HCT116 (cell line): ENCODE results near the gene ASAP2.

Experiments used
- CBX3 ChIP-seq: IDR thresholded peaks from 2 replicates; pipeline ENCODE4 v1.6.1; 2012; ENCODE audit warnings: low read depth
- CEBPB ChIP-seq: IDR thresholded peaks from 2 replicates; pipeline ENCODE4 v1.6.1; 2012; ENCODE audit warnings: low read depth
- EGR1 ChIP-seq: IDR thresholded peaks from 2 replicates; pipeline ENCODE4 v1.6.1; 2012; ENCODE audit warnings: low read depth
- EZH2phosphoT487 ChIP-seq: fragments of 200-600 bp; IDR thresholded peaks from 2 replicates; pipeline ENCODE4 v1.6.1; 2018; ENCODE audit warnings: antibody characterized with exemption, borderline replicate concordance
- JUND ChIP-seq: IDR thresholded peaks from 2 replicates; pipeline ENCODE4 v1.6.1; 2012
- POLR2A ChIP-seq: IDR thresholded peaks from 2 replicates; pipeline ENCODE4 v1.7.0; 2011; ENCODE audit warnings: borderline replicate concordance; ENCODE audit not compliant: insufficient read depth, insufficient read length; ENCODE audit errors: extremely low read depth
- POLR2AphosphoS5 ChIP-seq: IDR thresholded peaks from 2 replicates; pipeline ENCODE4 v1.6.1; 2011; ENCODE audit warnings: mild to moderate bottlenecking, low read depth, low read length, moderate library complexity
- SP1 ChIP-seq: IDR thresholded peaks from 2 replicates; pipeline ENCODE4 v1.6.1; 2012; ENCODE audit warnings: low read depth
- TCF7L2 ChIP-seq: IDR thresholded peaks from 2 replicates; pipeline ENCODE4 v1.7.0; 2011; ENCODE audit warnings: borderline replicate concordance, inconsistent platforms; ENCODE audit not compliant: insufficient read depth, insufficient read length; ENCODE audit errors: extremely low read depth
- YY1 ChIP-seq: IDR thresholded peaks from 2 replicates; pipeline ENCODE4 v1.6.1; 2011; ENCODE audit warnings: low read length, low read depth, moderate library complexity, mild to moderate bottlenecking; ENCODE audit not compliant: insufficient replicate concordance; ENCODE audit errors: extremely low read depth
- TF ChIP-seq, protein P1 (sequence below), 3 experiments: fragments of 200-600 bp in 1 of 3; sonication (generic) in 1 of 3; IDR thresholded peaks in 2 of 3; conservative IDR thresholded peaks in 1 of 3; 2 replicates each; pipeline ENCODE4 v1.5.1; 2012 to 2017; ENCODE audit warnings: low read depth in 2 of 3, low read length in 2 of 3, antibody characterized with exemption in 1 of 3, borderline replicate concordance in 1 of 3, control low read depth in 1 of 3, mild to moderate bottlenecking in 1 of 3, mixed read lengths in 1 of 3, mixed run types in 1 of 3, moderate library complexity in 1 of 3; ENCODE audit not compliant: insufficient read depth in 1 of 3
- TF ChIP-seq, protein P2 (sequence below): IDR thresholded peaks from 2 replicates; pipeline ENCODE4 v1.6.1; 2011; ENCODE audit warnings: mild to moderate bottlenecking, low read length, moderate library complexity; ENCODE audit not compliant: insufficient replicate concordance; ENCODE audit errors: extremely low read depth

GRCh38 chr2:9364373-9364772 is 157.8 kb downstream of the ASAP2 start:
- TF ChIP-seq CEBPB (no peak), SP1 (no peak), POLR2AphosphoS5 (no peak), POLR2A (no peak), EZH2phosphoT487 (no peak), YY1 (no peak), JUND (no peak), EGR1 (no peak), CBX3 (no peak), TCF7L2 (no peak)
- TF ChIP-seq, protein P1, sequence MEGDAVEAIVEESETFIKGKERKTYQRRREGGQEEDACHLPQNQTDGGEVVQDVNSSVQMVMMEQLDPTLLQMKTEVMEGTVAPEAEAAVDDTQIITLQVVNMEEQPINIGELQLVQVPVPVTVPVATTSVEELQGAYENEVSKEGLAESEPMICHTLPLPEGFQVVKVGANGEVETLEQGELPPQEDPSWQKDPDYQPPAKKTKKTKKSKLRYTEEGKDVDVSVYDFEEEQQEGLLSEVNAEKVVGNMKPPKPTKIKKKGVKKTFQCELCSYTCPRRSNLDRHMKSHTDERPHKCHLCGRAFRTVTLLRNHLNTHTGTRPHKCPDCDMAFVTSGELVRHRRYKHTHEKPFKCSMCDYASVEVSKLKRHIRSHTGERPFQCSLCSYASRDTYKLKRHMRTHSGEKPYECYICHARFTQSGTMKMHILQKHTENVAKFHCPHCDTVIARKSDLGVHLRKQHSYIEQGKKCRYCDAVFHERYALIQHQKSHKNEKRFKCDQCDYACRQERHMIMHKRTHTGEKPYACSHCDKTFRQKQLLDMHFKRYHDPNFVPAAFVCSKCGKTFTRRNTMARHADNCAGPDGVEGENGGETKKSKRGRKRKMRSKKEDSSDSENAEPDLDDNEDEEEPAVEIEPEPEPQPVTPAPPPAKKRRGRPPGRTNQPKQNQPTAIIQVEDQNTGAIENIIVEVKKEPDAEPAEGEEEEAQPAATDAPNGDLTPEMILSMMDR (IDR thresholded peaks at IDR 0.05 in 2 of 3, conservative IDR thresholded peaks at IDR 0.05 in 1 of 3; ENCODE audit: borderline replicate concordance in 1 of 3, insufficient read depth in 1 of 3, low read depth in 2 of 3, low read length in 2 of 3): no peak
- TF ChIP-seq, protein P2, sequence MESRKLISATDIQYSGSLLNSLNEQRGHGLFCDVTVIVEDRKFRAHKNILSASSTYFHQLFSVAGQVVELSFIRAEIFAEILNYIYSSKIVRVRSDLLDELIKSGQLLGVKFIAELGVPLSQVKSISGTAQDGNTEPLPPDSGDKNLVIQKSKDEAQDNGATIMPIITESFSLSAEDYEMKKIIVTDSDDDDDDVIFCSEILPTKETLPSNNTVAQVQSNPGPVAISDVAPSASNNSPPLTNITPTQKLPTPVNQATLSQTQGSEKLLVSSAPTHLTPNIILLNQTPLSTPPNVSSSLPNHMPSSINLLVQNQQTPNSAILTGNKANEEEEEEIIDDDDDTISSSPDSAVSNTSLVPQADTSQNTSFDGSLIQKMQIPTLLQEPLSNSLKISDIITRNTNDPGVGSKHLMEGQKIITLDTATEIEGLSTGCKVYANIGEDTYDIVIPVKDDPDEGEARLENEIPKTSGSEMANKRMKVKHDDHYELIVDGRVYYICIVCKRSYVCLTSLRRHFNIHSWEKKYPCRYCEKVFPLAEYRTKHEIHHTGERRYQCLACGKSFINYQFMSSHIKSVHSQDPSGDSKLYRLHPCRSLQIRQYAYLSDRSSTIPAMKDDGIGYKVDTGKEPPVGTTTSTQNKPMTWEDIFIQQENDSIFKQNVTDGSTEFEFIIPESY: no peak
